Measurements from ENCODE around the gene MTMR2. TPM values are rescaled to one million over a fixed set of nuclear protein-coding genes. Genes with fewer than 3 reads are reported as not detected.

Gene MTMR2
- total RNA-seq, 1 experiment from 2014 or later: 75.2 TPM

DNA sequence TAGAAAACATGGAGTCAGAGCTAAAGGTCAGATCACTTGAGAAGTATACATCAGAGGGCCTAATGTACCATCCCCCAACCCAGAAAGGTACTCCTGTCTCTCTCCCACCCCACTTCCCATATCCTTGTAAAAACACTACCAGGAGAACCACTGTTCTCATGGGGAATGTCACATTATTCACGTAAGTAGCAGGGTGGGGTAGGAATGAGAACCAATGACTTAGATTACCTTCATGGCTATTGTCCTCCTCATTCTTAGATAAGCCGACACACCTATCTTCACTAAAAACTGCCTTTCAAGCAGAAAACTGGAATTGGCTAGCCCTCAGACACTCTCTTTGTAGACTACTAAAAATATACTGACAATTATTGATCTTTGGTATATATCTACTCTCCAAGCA, 70.0 kb downstream of the MTMR2 start:
- Histone ChIP-seq H3K4me1 (no peaks in the 10 kb centered on the region), H3K27me3 (replicated peaks; ENCODE audit: control insufficient read depth, insufficient read depth, low read length) (no peaks in the 10 kb centered on the region), H3K36me3 (ENCODE audit: control insufficient read depth, insufficient read depth, low read length) (no peaks in the 10 kb centered on the region), H3K4me3 (ENCODE audit: low read depth, low read length) (no peak overlapping the region), H3K9me3 (no peaks in the 10 kb centered on the region)
- Mint-ChIP-seq H3K27ac (ENCODE audit: unreplicated experiment) (no peak overlapping the region), H3K4me1 (ENCODE audit: low read depth, unreplicated experiment) (no peaks in the 10 kb centered on the region), H3K9me3 (ENCODE audit: unreplicated experiment) (no peaks in the 10 kb centered on the region), H3K36me3 (ENCODE audit: insufficient read depth, unreplicated experiment) (peaks cover 19% of the 10 kb centered on the region), H3K27me3 (ENCODE audit: insufficient read depth, unreplicated experiment) (no peaks in the 10 kb centered on the region), H3K4me3 (ENCODE audit: unreplicated experiment) (no peak overlapping the region)
- intact Hi-C loops (cut with micrococcal nuclease; ENCODE audit: unreplicated experiment): no loop called here
- TF ChIP-seq, protein P1, sequence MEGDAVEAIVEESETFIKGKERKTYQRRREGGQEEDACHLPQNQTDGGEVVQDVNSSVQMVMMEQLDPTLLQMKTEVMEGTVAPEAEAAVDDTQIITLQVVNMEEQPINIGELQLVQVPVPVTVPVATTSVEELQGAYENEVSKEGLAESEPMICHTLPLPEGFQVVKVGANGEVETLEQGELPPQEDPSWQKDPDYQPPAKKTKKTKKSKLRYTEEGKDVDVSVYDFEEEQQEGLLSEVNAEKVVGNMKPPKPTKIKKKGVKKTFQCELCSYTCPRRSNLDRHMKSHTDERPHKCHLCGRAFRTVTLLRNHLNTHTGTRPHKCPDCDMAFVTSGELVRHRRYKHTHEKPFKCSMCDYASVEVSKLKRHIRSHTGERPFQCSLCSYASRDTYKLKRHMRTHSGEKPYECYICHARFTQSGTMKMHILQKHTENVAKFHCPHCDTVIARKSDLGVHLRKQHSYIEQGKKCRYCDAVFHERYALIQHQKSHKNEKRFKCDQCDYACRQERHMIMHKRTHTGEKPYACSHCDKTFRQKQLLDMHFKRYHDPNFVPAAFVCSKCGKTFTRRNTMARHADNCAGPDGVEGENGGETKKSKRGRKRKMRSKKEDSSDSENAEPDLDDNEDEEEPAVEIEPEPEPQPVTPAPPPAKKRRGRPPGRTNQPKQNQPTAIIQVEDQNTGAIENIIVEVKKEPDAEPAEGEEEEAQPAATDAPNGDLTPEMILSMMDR (IDR thresholded peaks at IDR 0.05; ENCODE audit: insufficient read depth in 1 of 2, low read depth in 1 of 2, low read length in 1 of 2, severe bottlenecking in 1 of 2, unreplicated experiment in 1 of 2): no peak
- POLR2A ChIA-PET: interaction anchor here (0.5 kb wide), 1 partner anchor 64 kb away, joined by 4 read pairs; the partner anchor contains the start of gene FAM76B
- DNase-seq: no peak
- BruUV-seq (replicated peaks): no TSS peak
- CTCF ChIA-PET: no interaction called here

DNA sequence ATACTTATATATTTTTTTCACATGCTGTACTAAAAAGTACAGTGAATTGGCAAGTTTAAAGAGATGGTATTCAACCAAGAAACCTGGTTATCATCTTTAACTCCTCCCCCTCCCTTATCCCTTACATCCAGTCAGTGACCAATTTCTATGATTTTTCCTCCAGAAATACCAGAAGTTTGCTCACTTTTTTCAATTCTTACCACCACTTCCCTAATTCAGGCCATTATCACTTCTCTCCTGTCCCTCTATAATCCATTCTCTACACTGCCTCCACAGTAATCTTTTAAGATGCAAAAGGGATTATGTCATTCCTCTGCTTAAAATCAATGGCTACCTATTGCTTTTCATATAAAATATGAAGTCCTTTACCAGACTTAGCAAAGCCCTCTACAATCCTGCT, 70.8 kb downstream of the MTMR2 start:
- ChIA-PET POLR2A (interaction anchor here (0.5 kb wide), 1 partner anchor 64 kb away, joined by 4 read pairs; the partner anchor contains the start of gene FAM76B), CTCF (no interaction called here)
- Mint-ChIP-seq H3K27me3 (ENCODE audit: insufficient read depth, unreplicated experiment) (no peaks in the 10 kb centered on the region), H3K9me3 (ENCODE audit: unreplicated experiment) (no peaks in the 10 kb centered on the region), H3K27ac (ENCODE audit: unreplicated experiment) (no peak overlapping the region), H3K4me3 (ENCODE audit: unreplicated experiment) (no peak overlapping the region), H3K36me3 (ENCODE audit: insufficient read depth, unreplicated experiment) (peaks cover 21% of the 10 kb centered on the region), H3K4me1 (ENCODE audit: low read depth, unreplicated experiment) (no peaks in the 10 kb centered on the region)
- TF ChIP-seq, protein P1 (IDR thresholded peaks at IDR 0.05; ENCODE audit: insufficient read depth in 1 of 2, low read depth in 1 of 2, low read length in 1 of 2, severe bottlenecking in 1 of 2, unreplicated experiment in 1 of 2): no peak
- no peaks in the 10 kb centered on the region for H3K4me1 ChIP-seq
- no peaks in the 10 kb centered on the region for H3K36me3 ChIP-seq (ENCODE audit: control insufficient read depth, insufficient read depth, low read length)
- DNase-seq: no peak
- no TSS peak for BruUV-seq (replicated peaks)
- no peaks in the 10 kb centered on the region for H3K9me3 ChIP-seq
- no peaks in the 10 kb centered on the region for H3K27me3 ChIP-seq (replicated peaks; ENCODE audit: control insufficient read depth, insufficient read depth, low read length)
- H3K4me3 ChIP-seq (ENCODE audit: low read depth, low read length): no peak overlapping the region
- intact Hi-C loops (cut with micrococcal nuclease; ENCODE audit: unreplicated experiment): no loop called here

DNA sequence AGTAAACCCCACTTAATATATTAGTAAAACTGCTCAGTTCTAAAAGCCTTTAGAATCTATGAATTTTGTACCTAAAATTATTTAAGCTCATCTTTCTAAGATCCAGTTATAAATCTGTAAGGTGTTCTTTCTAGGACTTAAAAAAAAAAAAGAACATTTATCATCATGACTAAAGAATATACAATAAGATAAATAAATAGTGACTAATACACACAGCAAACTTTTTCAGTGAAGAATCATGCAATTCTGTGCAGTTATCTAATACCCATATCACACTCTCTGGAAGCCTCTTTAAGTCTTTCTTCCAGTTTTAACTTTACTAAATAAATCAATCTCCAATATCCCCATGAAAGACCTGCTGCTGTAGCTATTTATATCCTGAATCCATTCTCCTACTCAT, 73.8 kb downstream of the MTMR2 start:
- H3K27ac Mint-ChIP-seq (ENCODE audit: unreplicated experiment): no peak overlapping the region
- POLR2A ChIA-PET: no interaction called here
- Histone ChIP-seq H3K4me1 (no peaks in the 10 kb centered on the region), H3K4me3 (ENCODE audit: low read depth, low read length) (no peak overlapping the region), H3K36me3 (ENCODE audit: control insufficient read depth, insufficient read depth, low read length) (no peaks in the 10 kb centered on the region), H3K9me3 (no peaks in the 10 kb centered on the region), H3K27me3 (replicated peaks; ENCODE audit: control insufficient read depth, insufficient read depth, low read length) (no peaks in the 10 kb centered on the region)
- H3K9me3 Mint-ChIP-seq (ENCODE audit: unreplicated experiment): no peaks in the 10 kb centered on the region
- no TSS peak for BruUV-seq (replicated peaks)
- peaks cover 23% of the 10 kb centered on the region for H3K36me3 Mint-ChIP-seq (ENCODE audit: insufficient read depth, unreplicated experiment)
- H3K27me3 Mint-ChIP-seq (ENCODE audit: insufficient read depth, unreplicated experiment): no peaks in the 10 kb centered on the region
- CTCF ChIA-PET: interaction anchor here (0.6 to 1.6 kb wide), 4 partner anchors 122 to 539 kb away, joined by 4 to 26 read pairs (median 4); partner anchors contain the start of genes CCDC82 and JRKL
- H3K4me3 Mint-ChIP-seq (ENCODE audit: unreplicated experiment): no peak overlapping the region
- TF ChIP-seq, protein P1 (IDR thresholded peaks at IDR 0.05; ENCODE audit: insufficient read depth in 1 of 2, low read depth in 1 of 2, low read length in 1 of 2, severe bottlenecking in 1 of 2, unreplicated experiment in 1 of 2): no peak
- intact Hi-C loops (cut with micrococcal nuclease; ENCODE audit: unreplicated experiment): no loop called here
- no peaks in the 10 kb centered on the region for H3K4me1 Mint-ChIP-seq (ENCODE audit: low read depth, unreplicated experiment)
- no peak for DNase-seq
